ENCODE measurements around the gene ATXN1L.

DNA sequence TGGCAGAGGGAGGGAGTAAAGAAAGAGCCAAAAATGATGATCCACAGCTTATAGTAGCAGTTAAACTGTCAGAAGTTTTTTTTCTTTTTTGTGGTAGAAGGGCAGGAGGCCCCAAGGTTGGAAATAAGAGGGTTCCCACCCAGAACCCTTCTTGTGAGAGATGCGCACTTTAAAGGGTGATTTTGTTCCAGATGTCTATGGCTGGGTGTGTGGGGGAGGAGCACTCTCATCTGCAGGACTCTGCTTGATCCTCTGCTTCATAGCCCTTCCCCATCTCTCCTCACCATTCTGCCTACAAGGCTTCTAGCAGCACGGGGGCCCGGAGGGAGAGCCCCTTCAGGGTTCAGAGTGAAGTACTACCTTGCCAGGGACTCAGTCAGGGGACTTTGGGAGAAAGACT lies 6.4 kb downstream of the ATXN1L start:
- TF ChIP-seq, protein P1, sequence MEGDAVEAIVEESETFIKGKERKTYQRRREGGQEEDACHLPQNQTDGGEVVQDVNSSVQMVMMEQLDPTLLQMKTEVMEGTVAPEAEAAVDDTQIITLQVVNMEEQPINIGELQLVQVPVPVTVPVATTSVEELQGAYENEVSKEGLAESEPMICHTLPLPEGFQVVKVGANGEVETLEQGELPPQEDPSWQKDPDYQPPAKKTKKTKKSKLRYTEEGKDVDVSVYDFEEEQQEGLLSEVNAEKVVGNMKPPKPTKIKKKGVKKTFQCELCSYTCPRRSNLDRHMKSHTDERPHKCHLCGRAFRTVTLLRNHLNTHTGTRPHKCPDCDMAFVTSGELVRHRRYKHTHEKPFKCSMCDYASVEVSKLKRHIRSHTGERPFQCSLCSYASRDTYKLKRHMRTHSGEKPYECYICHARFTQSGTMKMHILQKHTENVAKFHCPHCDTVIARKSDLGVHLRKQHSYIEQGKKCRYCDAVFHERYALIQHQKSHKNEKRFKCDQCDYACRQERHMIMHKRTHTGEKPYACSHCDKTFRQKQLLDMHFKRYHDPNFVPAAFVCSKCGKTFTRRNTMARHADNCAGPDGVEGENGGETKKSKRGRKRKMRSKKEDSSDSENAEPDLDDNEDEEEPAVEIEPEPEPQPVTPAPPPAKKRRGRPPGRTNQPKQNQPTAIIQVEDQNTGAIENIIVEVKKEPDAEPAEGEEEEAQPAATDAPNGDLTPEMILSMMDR (IDR thresholded peaks at IDR 0.05 in 4 of 5, conservative IDR thresholded peaks at IDR 0.05 in 1 of 5): no peak
- no peak for TF ChIP-seq POLR2A (IDR thresholded peaks at IDR 0.05)

Measured in gastrocnemius medialis (tissue), 4 donors.